HepG2 (cell line): ENCODE measurements around the gene PHRF1. TPM values are rescaled to one million over a fixed set of nuclear protein-coding genes. Genes with fewer than 3 reads are reported as not detected.

Source experiments
- CBFB ChIP-seq: sonication (generic); formaldehyde crosslinking; IDR thresholded peaks from 2 replicates; pipeline ENCODE4 v1.4.0; 2020; ENCODE audit warnings: missing genetic modification reagents
- CBX5 ChIP-seq: sonication (generic); formaldehyde crosslinking; IDR thresholded peaks from 2 replicates; pipeline ENCODE4 v1.4.0; 2020; ENCODE audit warnings: missing genetic modification reagents, borderline replicate concordance
- DNMT3B ChIP-seq: conservative IDR thresholded peaks from 2 replicates; pipeline ENCODE4 v1.6.1; 2016; ENCODE audit warnings: missing biosample characterization, control low read depth
- GPN1 ChIP-seq: sonication (generic); formaldehyde crosslinking; IDR thresholded peaks from 2 replicates; pipeline ENCODE4 v1.5.1; 2020; ENCODE audit warnings: missing genetic modification reagents, borderline replicate concordance
- MEIS1 ChIP-seq: sonication (generic); formaldehyde crosslinking; IDR thresholded peaks from 2 replicates; pipeline ENCODE4 v1.9.0; 2021; ENCODE audit warnings: mild to moderate bottlenecking, missing genetic modification reagents, moderate library complexity, borderline replicate concordance
- MTA1 ChIP-seq: sonication (generic); formaldehyde crosslinking; IDR thresholded peaks from 2 replicates; pipeline ENCODE4 v1.4.0; 2020; ENCODE audit warnings: missing genetic modification reagents, mild to moderate bottlenecking, borderline replicate concordance
- MTF1 ChIP-seq: sonication (generic); formaldehyde crosslinking; IDR thresholded peaks from 2 replicates; pipeline ENCODE4 v1.5.0; 2020; ENCODE audit warnings: missing genetic modification reagents
- MXI1 ChIP-seq: IDR thresholded peaks from 3 replicates; pipeline ENCODE4 v1.6.1; 2012; ENCODE audit warnings: low read depth, low read length, inconsistent platforms, borderline replicate concordance
- PHB2 ChIP-seq: fragments of 450-650 bp; IDR thresholded peaks from 2 replicates; pipeline ENCODE4 v1.6.1; 2018; ENCODE audit not compliant: partially characterized antibody
- RARA ChIP-seq: IDR thresholded peaks from 2 replicates; pipeline ENCODE4 v1.6.1; 2016; ENCODE audit warnings: missing genetic modification reagents, missing compliant biosample characterization
- RBM22 ChIP-seq: fragments of 200-400 bp; formaldehyde crosslinking; optimal IDR thresholded peaks from 2 replicates; pipeline ENCODE3; 2017; ENCODE audit warnings: mild to moderate bottlenecking, low read length, moderate library complexity
- RXRA ChIP-seq: sonication (generic); formaldehyde crosslinking; IDR thresholded peaks from 2 replicates; pipeline ENCODE4 v1.5.1; 2020; ENCODE audit warnings: missing genetic modification reagents
- RXRB ChIP-seq: IDR thresholded peaks from 2 replicates; pipeline ENCODE4 v1.6.1; 2016; ENCODE audit warnings: borderline replicate concordance, missing genetic modification reagents, missing compliant biosample characterization
- TSC22D2 ChIP-seq: sonication (generic); formaldehyde crosslinking; IDR thresholded peaks from 2 replicates; pipeline ENCODE4 v1.5.1; 2020; ENCODE audit warnings: missing genetic modification reagents, mild to moderate bottlenecking, borderline replicate concordance
- YEATS4 ChIP-seq: sonication (generic); formaldehyde crosslinking; IDR thresholded peaks from 2 replicates; pipeline ENCODE4 v1.4.0; 2020; ENCODE audit warnings: missing genetic modification reagents, borderline replicate concordance
- ZFP41 ChIP-seq: sonication (generic); formaldehyde crosslinking; IDR thresholded peaks from 2 replicates; pipeline ENCODE4 v1.4.0; 2020; ENCODE audit warnings: mild to moderate bottlenecking, missing genetic modification reagents, borderline replicate concordance
- ZNF160 ChIP-seq: sonication (generic); formaldehyde crosslinking; IDR thresholded peaks from 2 replicates; pipeline ENCODE4 v1.8.0; 2022; ENCODE audit warnings: mild to moderate bottlenecking, inconsistent platforms, missing genetic modification reagents
- ZNF766 ChIP-seq: sonication (generic); formaldehyde crosslinking; IDR thresholded peaks from 2 replicates; pipeline ENCODE4 v1.5.0; 2020; ENCODE audit warnings: missing genetic modification reagents, borderline replicate concordance
- ZNF782 ChIP-seq: sonication (generic); formaldehyde crosslinking; IDR thresholded peaks from 2 replicates; pipeline ENCODE4 v1.4.0; 2020; ENCODE audit warnings: missing genetic modification reagents, mild to moderate bottlenecking, borderline replicate concordance
- ZNF790 ChIP-seq: sonication (generic); formaldehyde crosslinking; IDR thresholded peaks from 2 replicates; pipeline ENCODE4 v1.8.0; 2022; ENCODE audit warnings: missing genetic modification reagents, mild to moderate bottlenecking, borderline replicate concordance
- polyA plus RNA-seq, 8 experiments: library from polyadenylated mRNA; depleted of rRNA in 3 of 8; stranded (reverse) in 7 of 8; unstranded in 1 of 8; fragments of >200 nt; fragmentation: Illumina TruSeq in 4 of 8; extraction: Trizol in 4 of 8; gene quantifications; 2 replicates each; pipeline versions ENCODE4 v1.2.1 to v1.2.3, GENCODE V29; 2011 to 2016; ENCODE audit warnings: low read depth in 4 of 8, missing spikeins in 1 of 8, mixed read lengths in 1 of 8; ENCODE audit not compliant: insufficient read depth in 1 of 8
- total RNA-seq, 5 experiments: library from RNA; depleted of rRNA; stranded (reverse); fragments of >200 nt; fragmentation: Illumina TruSeq; extraction: Trizol; gene quantifications; 2 replicates each; pipeline ENCODE4 v1.2.3, GENCODE V29; 2016; ENCODE audit warnings: low read depth in 1 of 5
- TF ChIP-seq, protein P1 (sequence below): sonication (generic); formaldehyde crosslinking; IDR thresholded peaks from 2 replicates; pipeline ENCODE4 v1.8.1; 2022; ENCODE audit warnings: low read depth, mild to moderate bottlenecking, missing genetic modification reagents
- TF ChIP-seq, protein P2 (sequence below), 2 experiments: sonication (generic) in 1 of 2; formaldehyde crosslinking in 1 of 2; IDR thresholded peaks; 2 replicates each; pipeline versions ENCODE4 v1.4.0 to v1.6.1; 2018 to 2020; ENCODE audit warnings: missing genetic modification reagents in 2 of 2, borderline replicate concordance in 1 of 2, low read depth in 1 of 2, mild to moderate bottlenecking in 1 of 2, missing biosample characterization in 1 of 2
- TF ChIP-seq, protein P3 (sequence below): sonication (generic); formaldehyde crosslinking; IDR thresholded peaks from 2 replicates; pipeline ENCODE4 v1.4.0; 2020; ENCODE audit warnings: missing genetic modification reagents
- TF ChIP-seq, protein P4 (sequence below): sonication (generic); formaldehyde crosslinking; IDR thresholded peaks from 2 replicates; pipeline ENCODE4 v1.8.0; 2022; ENCODE audit warnings: missing genetic modification reagents, mild to moderate bottlenecking, inconsistent platforms, borderline replicate concordance

The PHRF1 gene
- total and polyA plus RNA-seq, 2 of the 13 experiments (the other 11 are each of a cell fraction or from before 2014, with no cell fraction given) = 8.2 to 16.7 TPM

DNA sequence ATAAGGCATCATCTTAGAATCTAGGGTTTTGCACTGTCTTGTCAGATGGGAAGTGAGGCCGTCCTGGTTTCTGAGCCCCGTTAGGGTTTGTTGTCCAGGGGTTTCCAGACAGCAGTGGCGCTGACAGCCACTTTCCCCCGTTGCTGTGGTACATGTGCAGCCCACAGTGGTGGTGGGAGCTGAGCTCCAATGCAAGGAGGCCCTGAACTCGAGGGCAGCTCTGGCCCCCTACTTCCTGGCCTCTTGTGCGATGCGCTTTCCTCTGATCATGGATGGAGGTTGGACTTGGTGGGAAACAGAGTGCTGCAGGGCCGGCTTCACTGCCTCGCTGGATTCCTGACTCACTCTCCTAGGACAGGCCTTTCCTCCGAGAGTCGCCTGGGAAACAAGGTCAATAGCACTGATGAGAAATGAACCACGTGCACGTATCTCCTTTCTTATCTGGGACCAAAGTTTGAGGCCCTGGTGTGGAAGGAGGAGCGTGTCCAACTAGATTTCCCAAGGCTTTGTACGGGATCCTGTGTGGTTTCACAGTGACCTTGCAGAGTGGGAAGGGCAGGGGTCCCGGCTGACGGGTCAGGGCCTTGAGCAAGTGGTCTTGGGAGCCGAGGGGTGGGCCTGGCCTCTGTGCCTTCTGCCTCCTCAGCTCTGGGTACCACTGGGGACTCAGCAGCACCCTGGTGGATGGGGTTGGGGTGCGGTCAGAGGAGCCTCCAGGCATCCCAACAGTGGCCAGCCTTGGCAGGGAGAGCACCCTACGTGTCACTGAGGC, 3.7 kb downstream of the PHRF1 start (continued):
- TF ChIP-seq, protein P1, sequence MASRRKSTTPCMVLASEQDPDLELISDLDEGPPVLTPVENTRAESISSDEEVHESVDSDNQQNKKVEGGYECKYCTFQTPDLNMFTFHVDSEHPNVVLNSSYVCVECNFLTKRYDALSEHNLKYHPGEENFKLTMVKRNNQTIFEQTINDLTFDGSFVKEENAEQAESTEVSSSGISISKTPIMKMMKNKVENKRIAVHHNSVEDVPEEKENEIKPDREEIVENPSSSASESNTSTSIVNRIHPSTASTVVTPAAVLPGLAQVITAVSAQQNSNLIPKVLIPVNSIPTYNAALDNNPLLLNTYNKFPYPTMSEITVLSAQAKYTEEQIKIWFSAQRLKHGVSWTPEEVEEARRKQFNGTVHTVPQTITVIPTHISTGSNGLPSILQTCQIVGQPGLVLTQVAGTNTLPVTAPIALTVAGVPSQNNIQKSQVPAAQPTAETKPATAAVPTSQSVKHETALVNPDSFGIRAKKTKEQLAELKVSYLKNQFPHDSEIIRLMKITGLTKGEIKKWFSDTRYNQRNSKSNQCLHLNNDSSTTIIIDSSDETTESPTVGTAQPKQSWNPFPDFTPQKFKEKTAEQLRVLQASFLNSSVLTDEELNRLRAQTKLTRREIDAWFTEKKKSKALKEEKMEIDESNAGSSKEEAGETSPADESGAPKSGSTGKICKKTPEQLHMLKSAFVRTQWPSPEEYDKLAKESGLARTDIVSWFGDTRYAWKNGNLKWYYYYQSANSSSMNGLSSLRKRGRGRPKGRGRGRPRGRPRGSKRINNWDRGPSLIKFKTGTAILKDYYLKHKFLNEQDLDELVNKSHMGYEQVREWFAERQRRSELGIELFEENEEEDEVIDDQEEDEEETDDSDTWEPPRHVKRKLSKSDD (CRISPR knock-in tag) = peak; percentile 82; the same call in 1 of the 2 replicates
- TF ChIP-seq, protein P2, sequence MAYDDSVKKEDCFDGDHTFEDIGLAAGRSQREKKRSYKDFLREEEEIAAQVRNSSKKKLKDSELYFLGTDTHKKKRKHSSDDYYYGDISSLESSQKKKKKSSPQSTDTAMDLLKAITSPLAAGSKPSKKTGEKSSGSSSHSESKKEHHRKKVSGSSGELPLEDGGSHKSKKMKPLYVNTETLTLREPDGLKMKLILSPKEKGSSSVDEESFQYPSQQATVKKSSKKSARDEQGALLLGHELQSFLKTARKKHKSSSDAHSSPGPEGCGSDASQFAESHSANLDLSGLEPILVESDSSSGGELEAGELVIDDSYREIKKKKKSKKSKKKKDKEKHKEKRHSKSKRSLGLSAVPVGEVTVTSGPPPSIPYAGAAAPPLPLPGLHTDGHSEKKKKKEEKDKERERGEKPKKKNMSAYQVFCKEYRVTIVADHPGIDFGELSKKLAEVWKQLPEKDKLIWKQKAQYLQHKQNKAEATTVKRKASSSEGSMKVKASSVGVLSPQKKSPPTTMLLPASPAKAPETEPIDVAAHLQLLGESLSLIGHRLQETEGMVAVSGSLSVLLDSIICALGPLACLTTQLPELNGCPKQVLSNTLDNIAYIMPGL (CRISPR knock-in tag; IDR thresholded peaks at IDR 0.05; ENCODE audit: borderline replicate concordance in 1 of 2, low read depth in 1 of 2) = no peak
- no peak for TF ChIP-seq MTF1
- 0 out of 2 replicates have a peak, but pooled peaks have one; percentile 18 for TF ChIP-seq CBFB
- peak; percentile 71; the same call in 1 of the 3 replicates for TF ChIP-seq MXI1
- no peak for TF ChIP-seq RBM22
- TF ChIP-seq RARA (CRISPR knock-in tag) = peak; percentile 71
- TF ChIP-seq ZNF766 (CRISPR knock-in tag) = 0 out of 2 replicates have a peak, but pooled peaks have one; percentile 63
- TF ChIP-seq ZNF790 (CRISPR knock-in tag) = no peak
- TF ChIP-seq CBX5 (CRISPR knock-in tag) = 0 out of 2 replicates have a peak, but pooled peaks have one; percentile 23
- peak; percentile 53; the same call in 1 of the 2 replicates for TF ChIP-seq MEIS1 (CRISPR knock-in tag)
- TF ChIP-seq ZNF160 (CRISPR knock-in tag) = no peak
- no peak for TF ChIP-seq ZNF782 (CRISPR knock-in tag)
- TF ChIP-seq, protein P3, sequence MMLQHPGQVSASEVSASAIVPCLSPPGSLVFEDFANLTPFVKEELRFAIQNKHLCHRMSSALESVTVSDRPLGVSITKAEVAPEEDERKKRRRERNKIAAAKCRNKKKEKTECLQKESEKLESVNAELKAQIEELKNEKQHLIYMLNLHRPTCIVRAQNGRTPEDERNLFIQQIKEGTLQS (CRISPR knock-in tag) = no peak
- TF ChIP-seq, protein P4, sequence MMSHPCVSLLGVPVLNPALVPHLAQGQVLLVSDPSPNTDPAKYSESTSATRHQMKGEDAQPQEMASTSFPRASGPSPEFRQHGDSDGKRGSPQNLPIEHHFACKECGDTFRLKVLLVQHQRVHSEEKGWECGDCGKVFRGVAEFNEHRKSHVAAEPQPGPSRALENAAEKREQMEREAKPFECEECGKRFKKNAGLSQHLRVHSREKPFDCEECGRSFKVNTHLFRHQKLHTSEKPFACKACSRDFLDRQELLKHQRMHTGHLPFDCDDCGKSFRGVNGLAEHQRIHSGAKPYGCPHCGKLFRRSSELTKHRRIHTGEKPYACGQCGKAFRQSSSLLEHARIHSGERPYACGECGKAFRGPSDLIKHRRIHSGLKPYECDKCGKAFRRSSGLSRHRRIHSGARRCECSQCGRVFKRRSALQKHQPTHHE (CRISPR knock-in tag) = no peak
- peak; percentile 86; the same call in 1 of the 2 replicates for TF ChIP-seq MTA1 (CRISPR knock-in tag)
- TF ChIP-seq RXRB = peak; percentile 74
- TF ChIP-seq ZFP41 (CRISPR knock-in tag) = no peak
- no peak for TF ChIP-seq PHB2
- TF ChIP-seq GPN1 = no peak
- peak; percentile 65 for TF ChIP-seq RXRA (CRISPR knock-in tag)
- TF ChIP-seq TSC22D2 (CRISPR knock-in tag) = no peak
- TF ChIP-seq DNMT3B (CRISPR knock-in tag) = no peak
- TF ChIP-seq YEATS4 (CRISPR knock-in tag) = peak; percentile 60; the same call in 1 of the 2 replicates
